ENCODE results near the gene PEX6.
"Not testable (repeated sequence)": the region's sequence is repeated elsewhere in the genome, so short reads cannot be mapped to it uniquely, and the experiment has no call there.

- not testable (repeated sequence) for TF ChIP-seq CTCF, POLR2A (IDR thresholded peaks at IDR 0.05)
Observed at GRCh38 chr6:42941356-42941755, 37.6 kb downstream of the PEX6 start.
